H1 (cell line): ENCODE results near the gene NDC80. TPM values are rescaled to one million over a fixed set of nuclear protein-coding genes. Genes with fewer than 3 reads are reported as not detected.

Experiments
- ATF2 ChIP-seq: IDR thresholded peaks from 2 replicates; pipeline ENCODE4 v1.6.1; 2012; ENCODE audit warnings: low read length, inconsistent platforms
- ATF3 ChIP-seq: IDR thresholded peaks from 2 replicates; pipeline ENCODE4 v1.6.1; 2011; ENCODE audit warnings: low read depth, mild to moderate bottlenecking, low read length; ENCODE audit not compliant: insufficient read depth
- BACH1 ChIP-seq: IDR thresholded peaks from 2 replicates; pipeline ENCODE4 v1.6.1; 2012; ENCODE audit warnings: low read length, improper control_type of control experiment
- BCL11A ChIP-seq, 2 experiments: IDR thresholded peaks; one replicate each; pipeline ENCODE4 v1.6.1; 2011; ENCODE audit warnings: low read depth in 2 of 2, low read length in 2 of 2, mild to moderate bottlenecking in 2 of 2
- BRCA1 ChIP-seq: IDR thresholded peaks from 2 replicates; pipeline ENCODE4 v1.6.1; 2012; ENCODE audit warnings: low read depth, low read length, improper control_type of control experiment
- CBX5 ChIP-seq: fragments of 300-800, 300-1000 bp; sonication (generic); IDR thresholded peaks from 2 replicates; pipeline ENCODE4 v1.7.1; 2016; ENCODE audit warnings: antibody characterized with exemption, low read length, low read depth
- CBX8 ChIP-seq: fragments of 300-800, 300-1000 bp; sonication (generic); IDR thresholded peaks from 2 replicates; pipeline ENCODE4 v1.7.1; 2016; ENCODE audit warnings: low read depth, low read length, borderline replicate concordance
- CHD2 ChIP-seq: IDR thresholded peaks from 2 replicates; pipeline ENCODE4 v1.6.1; 2012; ENCODE audit warnings: low read length, improper control_type of control experiment
- HDAC6 ChIP-seq: IDR thresholded peaks from one replicate; pipeline ENCODE4 v1.7.1; 2012; ENCODE audit warnings: low read depth, mild to moderate bottlenecking, inconsistent platforms, low read length, moderate library complexity
- KDM1A ChIP-seq: fragments of 200-600, 300-600 bp; sonication (generic); IDR thresholded peaks from 2 replicates; pipeline ENCODE4 v1.7.1; 2016; ENCODE audit warnings: mild to moderate bottlenecking, low read length, borderline replicate concordance
- KDM4A ChIP-seq: IDR thresholded peaks from one replicate; pipeline ENCODE4 v1.7.1; 2012; ENCODE audit warnings: low read depth, mild to moderate bottlenecking, moderate library complexity, low read length, inconsistent platforms; ENCODE audit not compliant: severe bottlenecking
- KDM5A ChIP-seq: fragments of 200-600 bp; IDR thresholded peaks from 2 replicates; pipeline ENCODE4 v1.7.1; 2012; ENCODE audit warnings: mild to moderate bottlenecking, low read length, inconsistent platforms, mixed read lengths
- NANOG ChIP-seq: IDR thresholded peaks from 2 replicates; pipeline ENCODE4 v1.6.1; 2011; ENCODE audit warnings: low read length, low read depth, mild to moderate bottlenecking, inconsistent platforms; ENCODE audit not compliant: insufficient read depth, poor library complexity, severe bottlenecking
- PHF8 ChIP-seq: fragments of 200-600 bp; sonication (generic); conservative IDR thresholded peaks from 2 replicates; pipeline ENCODE4 v1.7.1; 2012; ENCODE audit warnings: low read depth, mild to moderate bottlenecking, inconsistent platforms, low read length, moderate library complexity
- RBBP5 ChIP-seq: IDR thresholded peaks from 2 replicates; pipeline ENCODE4 v1.7.1; 2012; ENCODE audit warnings: low read depth, mild to moderate bottlenecking, inconsistent platforms, low read length, moderate library complexity, borderline replicate concordance
- RFX5 ChIP-seq: IDR thresholded peaks from 2 replicates; pipeline ENCODE4 v1.6.1; 2011; ENCODE audit warnings: low read depth, low read length, improper control_type of control experiment, borderline replicate concordance
- RNF2 ChIP-seq: fragments of 200-900, 300-1000 bp; sonication (generic); IDR thresholded peaks from 2 replicates; pipeline ENCODE4 v1.7.1; 2016; ENCODE audit warnings: borderline replicate concordance, low read depth, mild to moderate bottlenecking, antibody characterized with exemption, low read length; ENCODE audit not compliant: poor library complexity, severe bottlenecking; ENCODE audit errors: missing control alignments
- SP1 ChIP-seq: IDR thresholded peaks from 2 replicates; pipeline ENCODE4 v1.6.1; 2011; ENCODE audit warnings: low read depth, low read length
- SP2 ChIP-seq: IDR thresholded peaks from 2 replicates; pipeline ENCODE4 v1.6.1; 2012; ENCODE audit warnings: mild to moderate bottlenecking, low read length, inconsistent platforms
- TAF1 ChIP-seq: IDR thresholded peaks from 2 replicates; pipeline ENCODE4 v1.6.1; 2011; ENCODE audit warnings: mild to moderate bottlenecking, low read depth, low read length
- TBP ChIP-seq: IDR thresholded peaks from 2 replicates; pipeline ENCODE4 v1.6.1; 2011; ENCODE audit warnings: low read depth, low read length, improper control_type of control experiment
- ZNF274 ChIP-seq: IDR thresholded peaks from 2 replicates; pipeline ENCODE4 v1.7.0; 2012; ENCODE audit warnings: low read length, borderline replicate concordance; ENCODE audit errors: extremely low read depth
- polyA plus RNA-seq, 7 experiments: library from polyadenylated mRNA; depleted of rRNA in 3 of 7; stranded (reverse) in 5 of 7; unstranded in 2 of 7; fragments of >200 nt in 5 of 7; fragments of 200-250 nt in 2 of 7; gene quantifications; 1 replicate in 5 of 7; 2 replicates in 1 of 7; 4 replicates in 1 of 7; pipeline versions ENCODE4 v1.2.1 to v1.2.3, GENCODE V29; 2011 to 2013; ENCODE audit warnings: missing spikeins in 2 of 7, mixed read lengths in 2 of 7
- total RNA-seq: library from RNA; stranded (reverse); fragmentation: NEBNext Ultra II Directional; extraction: Animal tissue kit (Norgen Biotek cat#: 25700); gene quantifications from 2 replicates; pipeline ENCODE4 v1.2.1, GENCODE V29; 2021

The NDC80 gene
- total and polyA plus RNA-seq, 2 of the 8 experiments (the other 6 are each of a cell fraction or from before 2014, with no cell fraction given), result 11.0 to 45.0 TPM

- TF ChIP-seq RNF2 (no peak), BRCA1 (no peak), KDM5A (no peak), TBP (peak; percentile 55; the same call in 1 of the 2 replicates), PHF8 (peak; percentile 93), RFX5 (no peak), ATF2 (no peak), KDM4A (peak; percentile 80), KDM1A (no peak), SP1 (no peak), TAF1 (peak; percentile 83), CBX5 (no peak), NANOG (peak; percentile 25), RBBP5 (peak; percentile 48; the same call in 1 of the 2 replicates), ATF3 (no peak), SP2 (no peak), HDAC6 (no peak), ZNF274 (no peak), BCL11A (IDR thresholded peaks at IDR 0.05; ENCODE audit: low read depth in 2 of 2, low read length in 2 of 2) (no peak), CHD2 (no peak), BACH1 (peak; percentile 3; the same call in 1 of the 2 replicates), CBX8 (no peak)
- TF ChIP-seq, all 59 proteins: peak for 19
Observed at GRCh38 chr18:2655178-2655953, 84.0 kb downstream of the NDC80 start, which contains the start of gene SMCHD1 (continued).
